IgD-negative memory B cell (primary cell): ENCODE measurements around the gene YPEL2. TPM values are rescaled to one million over a fixed set of nuclear protein-coding genes. Genes with fewer than 3 reads are reported as not detected.

ENCODE experiments used
- H3K27ac Mint-ChIP-seq, 3 donors: one replicate each; pipeline ENCODE4 v1.8.0; 2020 to 2022; ENCODE audit warnings: mild to moderate bottlenecking in 3 of 3, mixed read lengths in 3 of 3, moderate library complexity in 1 of 3
- H3K27me3 Mint-ChIP-seq: one replicate; pipeline ENCODE4 v1.8.0; 2021; ENCODE audit warnings: mixed read lengths
- H3K36me3 Mint-ChIP-seq: one replicate; pipeline ENCODE4 v1.8.0; 2020; ENCODE audit warnings: mild to moderate bottlenecking, mixed read lengths
- H3K4me1 Mint-ChIP-seq, 3 donors: one replicate each; pipeline ENCODE4 v1.8.0; 2020 to 2022; ENCODE audit warnings: mixed read lengths in 3 of 3, mild to moderate bottlenecking in 1 of 3
- H3K4me3 Mint-ChIP-seq, 4 donors: one replicate each; pipeline ENCODE4 v1.8.0; 2020 to 2022; ENCODE audit warnings: mild to moderate bottlenecking in 4 of 4, mixed read lengths in 4 of 4, moderate library complexity in 3 of 4
- H3K9me3 Mint-ChIP-seq, 3 donors: one replicate each; pipeline ENCODE4 v1.8.0; 2020 to 2021; ENCODE audit warnings: mixed read lengths in 3 of 3, mild to moderate bottlenecking in 1 of 3
- polyA plus RNA-seq: library from polyadenylated mRNA; unstranded; fragments of 300-500 nt; fragmentation: Illumina TruSeq; gene quantifications from one replicate; pipeline ENCODE4 v1.2.3, GENCODE V29; 2021

Gene YPEL2
- polyA plus RNA-seq, 1 donor from 2014 or later = 18.8 TPM

- H3K27ac Mint-ChIP-seq = peak overlapping the region in 1 of 3 donors; percentile 25
Measured at GRCh38 chr17:59341922-59342321, 10.5 kb downstream of the YPEL2 start.

GRCh38 chr17:59342681-59343131, 11.3 kb downstream of the YPEL2 start:
- H3K27ac Mint-ChIP-seq = peak overlapping the region in 1 of 3 donors; percentile 57
- H3K4me1 Mint-ChIP-seq = peaks cover 21 to 45% (median 35%) of the 10 kb centered on the region in 3 donors
- peaks cover 3% of the 10 kb centered on the region for H3K36me3 Mint-ChIP-seq
- no peaks in the 10 kb centered on the region for H3K9me3 Mint-ChIP-seq
- peak overlapping the region in 1 of 4 donors; percentile 33 for H3K4me3 Mint-ChIP-seq
- H3K27me3 Mint-ChIP-seq = no peaks in the 10 kb centered on the region

More at GRCh38 chr17:59341922-59342321, 10.5 kb downstream of the YPEL2 start:
- Mint-ChIP-seq H3K36me3 (peaks cover 3% of the 10 kb centered on the region), H3K27me3 (no peaks in the 10 kb centered on the region), H3K4me1 (peaks cover 21 to 42% (median 36%) of the 10 kb centered on the region in 3 donors), H3K4me3 (no peak overlapping the region), H3K9me3 (no peaks in the 10 kb centered on the region)

GRCh38 chr17:59345476-59345875, 14.0 kb downstream of the YPEL2 start:
- Mint-ChIP-seq H3K27me3 (no peaks in the 10 kb centered on the region), H3K36me3 (peaks cover 7% of the 10 kb centered on the region), H3K9me3 (no peaks in the 10 kb centered on the region), H3K4me1 (peaks cover 20 to 48% (median 38%) of the 10 kb centered on the region in 3 donors), H3K4me3 (no peak overlapping the region), H3K27ac (peak overlapping the region in 1 of 3 donors; percentile 58)

GRCh38 chr17:59346341-59346740, 14.9 kb downstream of the YPEL2 start:
- Mint-ChIP-seq H3K27ac (no peak overlapping the region), H3K9me3 (no peaks in the 10 kb centered on the region)

GRCh38 chr17:59346876-59347407, 15.5 kb downstream of the YPEL2 start:
- Mint-ChIP-seq H3K27me3 (no peaks in the 10 kb centered on the region), H3K4me1 (peaks cover 24 to 54% (median 46%) of the 10 kb centered on the region in 3 donors), H3K27ac (no peak overlapping the region), H3K9me3 (no peaks in the 10 kb centered on the region), H3K4me3 (no peak overlapping the region), H3K36me3 (peaks cover 7% of the 10 kb centered on the region)

More at GRCh38 chr17:59346341-59346740, 14.9 kb downstream of the YPEL2 start:
- Mint-ChIP-seq H3K4me1 (peaks cover 22 to 53% (median 43%) of the 10 kb centered on the region in 3 donors), H3K27me3 (no peaks in the 10 kb centered on the region), H3K4me3 (no peak overlapping the region), H3K36me3 (peaks cover 7% of the 10 kb centered on the region)

GRCh38 chr17:59347975-59348391, 16.5 kb downstream of the YPEL2 start:
- Mint-ChIP-seq H3K9me3 (no peaks in the 10 kb centered on the region), H3K27ac (peak overlapping the region in 1 of 3 donors; percentile 45), H3K4me1 (peaks cover 20 to 52% (median 42%) of the 10 kb centered on the region in 3 donors), H3K36me3 (peaks cover 7% of the 10 kb centered on the region), H3K4me3 (no peak overlapping the region), H3K27me3 (no peaks in the 10 kb centered on the region)

GRCh38 chr17:59349178-59349577, 17.7 kb downstream of the YPEL2 start:
- peak overlapping the region in 1 of 4 donors; percentile 87 for H3K4me3 Mint-ChIP-seq
- no peaks in the 10 kb centered on the region for H3K9me3 Mint-ChIP-seq
- H3K27ac Mint-ChIP-seq = peak overlapping the region in 1 of 3 donors; percentile 77
- no peaks in the 10 kb centered on the region for H3K27me3 Mint-ChIP-seq
- H3K4me1 Mint-ChIP-seq = peaks cover 18 to 53% (median 35%) of the 10 kb centered on the region in 3 donors
- peaks cover 5% of the 10 kb centered on the region for H3K36me3 Mint-ChIP-seq

- Mint-ChIP-seq H3K36me3 (peaks cover 24% of the 10 kb centered on the region), H3K27ac (peak overlapping the region in 2 of 3 donors; percentile 23 to 67), H3K27me3 (no peaks in the 10 kb centered on the region), H3K4me3 (no peak overlapping the region), H3K9me3 (peaks cover 0 to 4% (median 4%) of the 10 kb centered on the region in 3 donors), H3K4me1 (peaks cover 38 to 55% (median 47%) of the 10 kb centered on the region in 3 donors)
Measured at GRCh38 chr17:59353106-59353854, 21.8 kb downstream of the YPEL2 start.

GRCh38 chr17:59353936-59354755, 22.7 kb downstream of the YPEL2 start:
- Mint-ChIP-seq H3K4me1 (peaks cover 43 to 56% (median 47%) of the 10 kb centered on the region in 3 donors), H3K36me3 (peaks cover 24% of the 10 kb centered on the region), H3K27ac (peak overlapping the region in 2 of 3 donors; percentile 23 to 88), H3K27me3 (no peaks in the 10 kb centered on the region), H3K4me3 (peak overlapping the region in 1 of 4 donors; percentile 23), H3K9me3 (peaks cover 0 to 4% (median 4%) of the 10 kb centered on the region in 3 donors)

GRCh38 chr17:59355030-59355701, 23.7 kb downstream of the YPEL2 start:
- Mint-ChIP-seq H3K36me3 (peaks cover 24% of the 10 kb centered on the region), H3K27ac (peak overlapping the region in 1 of 3 donors; percentile 88), H3K4me3 (no peak overlapping the region), H3K27me3 (no peaks in the 10 kb centered on the region), H3K9me3 (peaks cover 0 to 4% (median 4%) of the 10 kb centered on the region in 3 donors), H3K4me1 (peaks cover 41 to 54% (median 43%) of the 10 kb centered on the region in 3 donors)

- H3K4me3 Mint-ChIP-seq = no peak overlapping the region
- H3K9me3 Mint-ChIP-seq = peaks cover 0 to 4% (median 4%) of the 10 kb centered on the region in 3 donors
- H3K4me1 Mint-ChIP-seq = peaks cover 42 to 53% (median 44%) of the 10 kb centered on the region in 3 donors
- H3K36me3 Mint-ChIP-seq = peaks cover 23% of the 10 kb centered on the region
- H3K27ac Mint-ChIP-seq = peak overlapping the region in 1 of 3 donors; percentile 40
- no peaks in the 10 kb centered on the region for H3K27me3 Mint-ChIP-seq
Measured at GRCh38 chr17:59355702-59356325, 24.4 kb downstream of the YPEL2 start.

- peaks cover 42 to 56% (median 49%) of the 10 kb centered on the region in 3 donors for H3K4me1 Mint-ChIP-seq
- H3K4me3 Mint-ChIP-seq = peak overlapping the region in 1 of 4 donors; percentile 35
- peak overlapping the region in 2 of 3 donors; percentile 26 to 53 for H3K27ac Mint-ChIP-seq
- no peaks in the 10 kb centered on the region for H3K27me3 Mint-ChIP-seq
- peaks cover 0 to 4% (median 4%) of the 10 kb centered on the region in 3 donors for H3K9me3 Mint-ChIP-seq
- peaks cover 23% of the 10 kb centered on the region for H3K36me3 Mint-ChIP-seq
Measured at GRCh38 chr17:59356543-59357218, 25.2 kb downstream of the YPEL2 start.

GRCh38 chr17:59357219-59357697, 25.8 kb downstream of the YPEL2 start:
- H3K9me3 Mint-ChIP-seq = peaks cover 0 to 4% (median 4%) of the 10 kb centered on the region in 3 donors
- peaks cover 23% of the 10 kb centered on the region for H3K36me3 Mint-ChIP-seq
- peak overlapping the region in 1 of 4 donors; percentile 35 for H3K4me3 Mint-ChIP-seq
- peaks cover 42 to 59% (median 55%) of the 10 kb centered on the region in 3 donors for H3K4me1 Mint-ChIP-seq
- H3K27me3 Mint-ChIP-seq = no peaks in the 10 kb centered on the region
- H3K27ac Mint-ChIP-seq = peak overlapping the region in 2 of 3 donors; percentile 20 to 26
